HT-29 (cell line): ENCODE results near the gene OR8H3. TPM values are rescaled to one million over a fixed set of nuclear protein-coding genes. Genes with fewer than 3 reads are reported as not detected.
"Not testable (repeated sequence)": the region's sequence is repeated elsewhere in the genome, so short reads cannot be mapped to it uniquely, and the experiment has no call there.

ENCODE experiments used
- DNase-seq: peaks from one replicate; pipeline ENCODE4 v3.0.0-alpha.2; 2015; ENCODE audit warnings: low spot score
- small RNA-seq: library from RNA; depleted of rRNA; stranded (forward); fragments of <200 nt; gene quantifications from one replicate; pipeline ENCODE3, GENCODE V24; 2014
- total RNA-seq: library from RNA; depleted of rRNA; stranded (reverse); fragments of >200 nt; shearing (Covaris generic); gene quantifications from 2 replicates; pipeline ENCODE4 v1.2.3, GENCODE V29; 2014; rRNA removed

Gene OR8H3, protein sequence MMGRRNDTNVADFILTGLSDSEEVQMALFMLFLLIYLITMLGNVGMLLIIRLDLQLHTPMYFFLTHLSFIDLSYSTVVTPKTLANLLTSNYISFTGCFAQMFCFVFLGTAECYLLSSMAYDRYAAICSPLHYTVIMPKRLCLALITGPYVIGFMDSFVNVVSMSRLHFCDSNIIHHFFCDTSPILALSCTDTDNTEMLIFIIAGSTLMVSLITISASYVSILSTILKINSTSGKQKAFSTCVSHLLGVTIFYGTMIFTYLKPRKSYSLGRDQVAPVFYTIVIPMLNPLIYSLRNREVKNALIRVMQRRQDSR
- not detected in 2 replicates for total RNA-seq

DNA sequence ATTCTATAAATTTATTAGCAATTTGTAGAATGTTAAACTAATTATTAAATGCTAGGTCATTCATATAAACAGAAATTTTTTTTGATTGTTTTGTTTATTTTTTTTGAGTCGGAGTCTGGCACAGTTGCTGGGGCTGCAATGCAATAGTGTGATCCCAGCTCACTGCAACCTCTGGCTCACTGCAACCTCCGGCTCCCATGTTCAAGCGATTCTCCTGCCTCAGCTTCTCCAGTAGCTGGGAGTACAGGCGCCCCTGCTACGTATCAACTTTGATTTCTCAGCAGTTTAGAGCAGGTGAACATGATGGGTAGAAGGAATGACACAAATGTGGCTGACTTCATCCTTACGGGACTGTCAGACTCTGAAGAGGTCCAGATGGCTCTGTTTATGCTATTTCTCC, at the start of gene OR8H3:
OR8H3 (plus strand) TSS at position 301 of the 400 bp plus-strand sequence; CDS start at position 301, 0 bp downstream.
- no peak for DNase-seq

DNA sequence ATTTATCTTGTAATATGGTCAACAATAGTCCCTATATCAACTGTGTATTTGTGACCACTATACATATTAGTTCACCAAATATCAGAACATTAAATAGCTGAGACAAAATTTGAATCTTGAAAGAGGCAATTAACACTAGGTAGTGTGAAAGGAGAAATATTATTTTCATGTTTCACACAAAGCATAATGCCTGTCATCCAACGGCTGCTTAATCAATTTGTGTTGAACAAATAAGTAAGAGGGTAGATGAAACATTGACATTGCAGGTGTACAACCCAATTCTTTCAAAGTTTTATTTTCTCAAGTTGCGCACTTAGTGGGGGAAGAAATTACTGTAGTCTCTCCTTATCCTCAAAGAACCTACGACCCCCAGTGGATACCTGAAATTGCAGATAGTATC, 32.5 kb upstream of the OR8H3 start:
- DNase-seq = peak; percentile 7

DNA sequence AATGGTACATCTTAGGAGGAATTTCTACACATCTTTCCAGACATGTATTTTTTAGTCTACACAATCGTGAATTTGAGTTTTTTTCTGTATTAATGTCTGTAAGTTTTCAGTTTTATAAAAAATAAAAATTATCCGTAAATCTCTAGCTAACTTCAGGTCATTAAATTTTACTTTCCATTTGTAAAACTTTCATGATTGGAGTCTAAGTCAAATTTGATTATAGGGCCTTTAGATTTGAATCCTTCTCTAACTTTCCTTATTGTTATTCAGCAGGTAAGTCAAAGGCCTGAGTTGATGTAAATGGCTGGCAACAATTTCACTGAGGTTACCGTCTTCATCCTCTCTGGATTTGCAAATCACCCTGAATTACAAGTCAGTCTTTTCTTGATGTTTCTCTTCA, 29.2 kb upstream of the OR8H3 start, which contains the start of gene OR8I2:
OR8I2 (plus strand) TSS at position 301 of the 400 bp plus-strand sequence; CDS start at position 301, 0 bp downstream.
- DNase-seq = no peak

DNA sequence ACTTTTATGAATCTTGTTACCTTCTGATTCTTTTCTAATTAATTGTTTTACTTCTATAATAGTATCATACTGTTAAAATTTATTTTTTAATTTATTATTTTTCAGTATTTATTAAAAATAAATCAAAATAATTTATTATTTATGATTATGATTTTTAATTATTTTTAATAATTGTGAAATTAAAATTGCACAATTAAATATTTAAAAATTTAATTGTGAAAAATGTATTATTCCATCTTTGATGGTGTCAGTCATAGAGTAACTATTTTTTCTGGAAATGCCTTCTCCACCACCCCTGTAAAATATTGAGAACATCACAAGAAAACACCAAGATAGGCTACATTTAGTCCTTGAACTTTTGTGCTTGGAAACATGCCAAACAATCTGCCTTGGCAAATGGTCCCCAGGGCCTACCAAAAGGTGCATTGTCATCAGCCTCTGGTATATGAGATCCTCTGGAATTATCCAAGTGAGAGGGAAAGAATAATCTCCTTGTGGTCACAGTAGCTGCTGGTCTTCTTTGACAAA, 18.9 kb upstream of the OR8H3 start, which contains the start of gene OR8H2:
OR8H2 (plus strand) TSS at position 478 of the 528 bp plus-strand sequence. CDS start 1,356 bp downstream, outside the sequence.
- DNase-seq = no peak

DNA sequence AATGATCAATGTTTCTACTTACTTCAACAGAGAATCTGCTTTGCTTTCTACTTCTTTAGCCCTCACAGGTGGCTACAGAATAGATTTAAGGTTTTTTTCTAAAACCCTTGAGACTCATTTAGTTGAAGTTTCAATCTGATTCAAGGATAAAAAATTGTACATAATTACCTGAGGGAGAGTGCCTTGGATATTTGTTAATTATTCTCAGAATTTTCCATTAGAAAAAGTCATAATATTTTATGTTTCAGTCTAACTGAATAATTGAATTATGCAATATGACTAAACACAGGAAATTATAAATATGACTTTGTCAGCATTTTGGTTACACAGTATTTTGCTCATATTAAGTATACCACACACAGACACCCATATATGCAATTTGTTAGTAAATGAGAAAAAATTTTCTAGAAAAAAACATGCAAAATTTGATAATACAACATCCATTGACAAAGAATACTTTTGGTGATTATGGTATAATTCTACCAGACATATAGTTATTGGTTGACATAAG, 18.0 kb downstream of the OR8H3 start, which contains the start of gene OR8J3:
OR8J3 (minus strand) TSS at position 51 of the 511 bp plus-strand sequence. CDS start 2,483 bp downstream, outside the sequence.
- no peak for DNase-seq

DNA sequence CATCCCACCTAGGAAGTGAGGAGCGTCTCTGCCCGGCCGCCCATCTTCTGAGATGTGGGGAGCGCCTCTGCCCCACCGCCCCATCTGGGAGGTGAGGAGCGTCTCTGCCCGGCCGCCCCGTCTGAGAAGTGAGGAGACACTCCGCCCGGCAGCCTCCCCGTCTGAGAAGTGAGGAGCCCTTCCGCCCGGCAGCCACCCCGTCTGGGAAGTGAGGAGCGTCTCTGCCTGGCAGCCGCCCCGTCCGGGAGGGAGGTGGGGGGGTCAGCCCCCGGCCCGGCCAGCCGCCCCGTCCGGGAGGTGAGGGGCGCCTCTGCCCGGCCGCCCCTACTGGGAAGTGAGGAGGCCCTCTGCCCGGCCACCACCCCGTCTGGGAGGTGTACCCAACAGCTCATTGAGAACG, 21.5 kb downstream of the OR8H3 start:
- not testable (repeated sequence) for DNase-seq

DNA sequence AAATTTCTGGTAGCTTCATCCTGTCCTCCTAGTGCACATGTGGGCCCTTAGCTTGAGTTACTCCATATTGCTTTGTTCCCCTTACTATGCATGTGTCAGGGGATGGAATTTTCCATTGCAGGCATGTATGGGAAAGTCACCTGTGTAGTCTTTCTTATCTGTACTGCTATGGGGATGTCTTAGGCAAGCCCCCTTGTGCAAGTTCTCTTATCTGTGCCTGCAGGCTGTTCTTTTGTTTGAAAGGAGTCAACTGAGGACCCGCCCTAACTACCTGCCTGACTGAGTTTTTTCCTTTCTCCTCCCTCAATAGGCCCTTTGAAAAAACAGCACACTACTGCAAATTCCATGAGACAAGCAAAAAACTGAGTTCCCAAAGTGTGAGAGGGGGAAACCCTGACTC, 29.2 kb downstream of the OR8H3 start:
- DNase-seq = no peak

DNA sequence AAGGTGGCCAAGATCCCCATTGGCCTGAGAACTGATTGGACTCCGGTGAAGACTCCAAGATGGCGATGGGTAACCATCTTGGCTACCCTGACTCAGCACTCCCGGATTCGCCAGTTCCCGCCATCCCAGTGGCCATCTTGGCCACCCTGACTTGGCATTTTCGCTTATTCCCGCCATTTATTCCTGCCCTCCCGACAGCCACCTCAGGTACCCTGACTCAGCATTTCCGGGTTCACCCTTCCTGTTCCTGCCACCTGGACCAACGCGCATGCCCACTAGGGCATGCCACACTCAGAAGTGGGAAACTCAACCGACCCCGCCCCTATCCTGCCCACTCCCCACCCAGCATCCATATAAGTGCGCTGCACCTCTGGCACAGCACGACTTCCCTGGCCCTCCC, 30.2 kb downstream of the OR8H3 start:
- DNase-seq = no peak

DNA sequence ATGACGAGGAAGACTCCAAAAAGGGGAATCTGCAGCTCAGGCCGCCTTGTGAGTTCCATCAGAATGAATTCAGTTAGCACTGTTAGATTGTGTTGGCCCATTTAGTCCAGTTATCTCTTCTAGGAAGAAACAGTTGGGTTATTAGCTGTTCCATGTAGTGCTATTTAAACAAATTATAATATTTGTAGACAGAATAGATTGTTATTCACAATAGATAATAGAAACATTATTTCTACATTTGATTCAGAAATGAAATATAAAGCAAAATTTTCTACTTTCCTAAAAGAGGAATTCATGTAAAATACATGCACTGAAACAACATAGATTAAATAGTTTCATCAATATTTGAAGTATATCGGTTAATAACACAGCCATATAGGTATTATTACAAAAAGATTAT, 38.0 kb downstream of the OR8H3 start, which contains the start of gene OR8K5:
OR8K5 (minus strand) TSS at position 101 of the 400 bp plus-strand sequence; CDS start at position 101, 0 bp downstream.
- no peak for DNase-seq

DNA sequence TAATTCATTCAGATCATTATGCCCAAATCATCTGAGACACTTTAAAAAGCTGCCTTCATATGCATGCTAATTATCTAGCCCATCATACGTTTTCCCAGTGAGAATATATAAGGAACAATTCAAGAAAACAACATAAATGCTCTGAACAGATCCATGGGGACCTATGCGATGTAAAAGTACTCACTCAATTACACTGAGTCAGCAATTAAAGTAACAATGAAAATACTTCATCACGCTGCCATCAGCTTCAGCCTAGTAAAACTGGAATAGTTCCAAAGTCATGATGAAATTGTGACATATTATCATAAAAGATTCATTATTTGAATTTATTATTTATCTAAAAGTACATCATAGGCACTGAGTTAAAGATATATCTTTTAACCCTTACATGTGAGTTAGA, 41.6 kb downstream of the OR8H3 start:
- no peak for DNase-seq

DNA sequence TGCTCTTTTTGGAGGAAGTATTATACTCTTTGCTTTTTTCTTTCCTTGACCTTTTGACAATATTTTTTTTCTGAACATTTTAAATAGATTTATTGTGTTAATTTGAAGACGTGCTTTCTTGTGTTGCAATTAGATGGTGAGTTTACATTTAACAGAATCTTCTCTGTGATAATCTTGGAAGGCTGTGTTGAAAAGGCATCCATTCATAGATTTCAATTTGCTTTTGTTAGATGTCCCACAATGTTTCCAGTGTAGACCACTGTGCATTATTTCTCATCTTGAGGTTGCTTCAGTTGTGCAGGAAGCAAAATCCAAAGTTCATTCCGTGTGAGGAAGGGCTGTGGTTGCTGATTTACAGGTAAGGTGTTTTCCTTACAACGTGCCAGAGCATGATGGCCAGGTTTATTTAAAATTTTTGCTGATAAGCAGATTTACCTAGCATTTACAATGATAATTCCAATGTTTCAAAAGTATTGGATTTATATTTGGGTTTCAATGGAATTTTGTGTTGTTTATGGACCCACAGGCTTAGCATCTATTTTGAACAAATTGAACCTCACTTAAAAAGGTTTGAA, 50.2 kb downstream of the OR8H3 start:
- DNase-seq = no peak

Small RNAs within 50 kb of the gene (small RNA-seq; reads per million reads assigned to genes)
- gene OR8I4P = not detected

Other genes starting within 250 kb of the OR8H3 start
- not detected in 2 replicates for gene TRIM51, start 239.1 kb upstream of the OR8H3 start, total RNA-seq
- gene OR5W2, start 207.8 kb upstream of the OR8H3 start, total RNA-seq = not detected in 2 replicates
- gene OR5I1, start 186.0 kb upstream of the OR8H3 start, total RNA-seq = not detected in 2 replicates
- not detected in 2 replicates for gene OR10AG1, start 152.4 kb upstream of the OR8H3 start, total RNA-seq
- gene OR5F1, start 127.7 kb upstream of the OR8H3 start, total RNA-seq = not detected in 2 replicates
- gene OR5AS1, start 94.7 kb upstream of the OR8H3 start, total RNA-seq = not detected in 2 replicates
- not detected in 2 replicates for gene OR8I2, start 29.1 kb upstream of the OR8H3 start, total RNA-seq
- not detected in 2 replicates for gene OR8H2, start 18.7 kb upstream of the OR8H3 start, total RNA-seq
- not detected in 2 replicates for gene OR8J3, start 17.8 kb downstream of the OR8H3 start, total RNA-seq
- gene OR8K5, start 37.9 kb downstream of the OR8H3 start, total RNA-seq = not detected in 2 replicates
- gene OR5J2, start 54.2 kb downstream of the OR8H3 start, total RNA-seq = not detected in 2 replicates
- not detected in 2 replicates for gene OR5T2, start 111.9 kb downstream of the OR8H3 start, total RNA-seq
- not detected in 2 replicates for gene OR5T3, start 129.9 kb downstream of the OR8H3 start, total RNA-seq
- not detected in 2 replicates for gene OR5T1, start 151.8 kb downstream of the OR8H3 start, total RNA-seq
- gene OR8H1, start 169.9 kb downstream of the OR8H3 start, total RNA-seq = not detected in 2 replicates
- gene OR8K3, start 192.8 kb downstream of the OR8H3 start, total RNA-seq = not detected in 2 replicates
- gene OR8K1, start 223.7 kb downstream of the OR8H3 start, total RNA-seq = not detected in 2 replicates
- not detected in 2 replicates for gene OR8J1, start 231.9 kb downstream of the OR8H3 start, total RNA-seq